OCI-LY1 (cell line): ENCODE results near the gene UBE2D4.

Experiments used
- H2AFZ ChIP-seq: fragments of 200-600 bp; sonication (generic), shearing (Covaris generic); 2 replicates; pipeline ENCODE4 v1.6.0; 2014; ENCODE audit warnings: antibody characterized with exemption, mild to moderate bottlenecking, low read length
- H3F3A ChIP-seq: fragments of 200-600 bp; sonication (generic), shearing (Covaris generic); 2 replicates; pipeline ENCODE4 v1.6.0; 2014; ENCODE audit warnings: mild to moderate bottlenecking, antibody characterized with exemption, low read length, moderate library complexity; ENCODE audit not compliant: insufficient read depth
- H3K27ac ChIP-seq: fragments of 200-600 bp; sonication (generic); 2 replicates; pipeline ENCODE4 v1.5.1; 2014; ENCODE audit warnings: low read length, mixed run types, mild to moderate bottlenecking, low read depth; ENCODE audit not compliant: poor library complexity, severe bottlenecking
- H3K27me3 ChIP-seq: fragments of 200-600 bp; sonication (generic); 2 replicates; pipeline ENCODE4 v1.6.0; 2014; ENCODE audit warnings: antibody characterized with exemption, mild to moderate bottlenecking, low read length, moderate library complexity; ENCODE audit not compliant: insufficient read depth
- H3K36me3 ChIP-seq: fragments of 200-600 bp; sonication (generic); 2 replicates; pipeline ENCODE4 v1.6.1; 2014; ENCODE audit warnings: mild to moderate bottlenecking, antibody characterized with exemption, low read length, moderate library complexity, mixed read lengths; ENCODE audit not compliant: insufficient read depth
- H3K4me1 ChIP-seq: fragments of 200-600 bp; sonication (generic); 2 replicates; pipeline ENCODE4 v1.5.1; 2014; ENCODE audit warnings: mild to moderate bottlenecking, low read length, moderate library complexity; ENCODE audit not compliant: insufficient read depth, severe bottlenecking
- H3K4me2 ChIP-seq: fragments of 200-600 bp; sonication (generic), shearing (Covaris generic); 2 replicates; pipeline ENCODE4 v1.6.1; 2014; ENCODE audit warnings: low read length
- H3K4me3 ChIP-seq: fragments of 200-600 bp; sonication (generic); 2 replicates; pipeline ENCODE4 v1.5.1; 2014; ENCODE audit warnings: low read length, low read depth, mild to moderate bottlenecking, mixed read lengths; ENCODE audit not compliant: poor library complexity, severe bottlenecking
- H3K79me2 ChIP-seq: fragments of 200-600 bp; shearing (Covaris generic); 2 replicates; pipeline ENCODE4 v1.6.1; 2016; ENCODE audit warnings: mixed run types, low read length, mixed read lengths; ENCODE audit not compliant: insufficient read depth
- H3K9ac ChIP-seq: fragments of 200-600 bp; sonication (generic), shearing (Covaris generic); 2 replicates; pipeline ENCODE4 v1.6.1; 2014; ENCODE audit warnings: mild to moderate bottlenecking, low read length, mixed read lengths
- H3K9me2 ChIP-seq: fragments of 200-600 bp; sonication (generic), shearing (Covaris generic); 2 replicates; pipeline ENCODE4 v1.6.1; 2014; ENCODE audit warnings: low read depth, mild to moderate bottlenecking, low read length, mixed read lengths
- H3K9me3 ChIP-seq: fragments of 200-600 bp; shearing (Covaris generic); 2 replicates; pipeline ENCODE4 v1.6.1; 2014; ENCODE audit warnings: low read length, mixed read lengths
- H4K20me1 ChIP-seq: fragments of 200-600 bp; sonication (generic), shearing (Covaris generic); 2 replicates; pipeline ENCODE4 v1.6.0; 2016; ENCODE audit warnings: mild to moderate bottlenecking, low read length; ENCODE audit not compliant: insufficient read depth
- CTCF ChIP-seq: fragments of 200-600 bp; sonication (generic), shearing (Covaris generic); IDR thresholded peaks from 2 replicates; pipeline ENCODE4 v1.5.1; 2017; ENCODE audit warnings: mild to moderate bottlenecking, antibody characterized with exemption, low read length, moderate library complexity, mixed read lengths
- EZH2 ChIP-seq: fragments of 200-600 bp; sonication (generic), shearing (Covaris generic); IDR thresholded peaks from 2 replicates; pipeline ENCODE4 v1.8.0; 2017; ENCODE audit warnings: borderline replicate concordance, mixed run types, mild to moderate bottlenecking, antibody characterized with exemption, low read length, moderate library complexity, mixed read lengths

Gene UBE2D4

GRCh38 chr7:43888993-43889945 is 37.0 kb upstream of the UBE2D4 start:
- Histone ChIP-seq H4K20me1 (no peaks in the 10 kb centered on the region), H3F3A (no peaks in the 10 kb centered on the region), H3K36me3 (peaks cover 27% of the 10 kb centered on the region), H3K27ac (peak overlapping the region; percentile 44), H3K79me2 (peaks cover 36% of the 10 kb centered on the region), H3K9ac (no peak overlapping the region), H3K4me2 (no peak overlapping the region), H2AFZ (no peak overlapping the region), H3K4me3 (no peak overlapping the region), H3K4me1 (peaks cover 45% of the 10 kb centered on the region), H3K9me3 (no peaks in the 10 kb centered on the region), H3K27me3 (no peaks in the 10 kb centered on the region), H3K9me2 (no peaks in the 10 kb centered on the region)
- TF ChIP-seq EZH2 = no peak
- no peak for TF ChIP-seq CTCF

DNA sequence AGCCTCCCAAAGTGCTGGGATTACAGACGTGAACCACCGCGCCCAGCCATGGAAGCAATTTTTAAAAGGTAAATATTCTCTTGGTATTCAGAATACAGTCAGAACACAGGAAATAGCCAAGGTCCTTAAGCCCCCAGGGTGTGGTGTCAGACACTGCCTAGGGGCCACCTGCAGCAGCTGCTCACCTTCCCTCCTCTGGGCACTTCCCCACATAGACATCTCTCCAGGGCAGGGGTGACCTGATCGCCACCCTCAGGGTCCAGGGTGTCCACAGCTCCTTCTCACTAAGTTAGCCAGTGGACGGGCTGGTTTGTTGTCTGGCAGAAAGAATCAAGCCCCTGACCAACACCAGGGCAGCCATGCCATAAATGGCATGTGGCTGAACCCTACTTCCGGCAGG is 35.8 kb upstream of the UBE2D4 start:
- H3K79me2 ChIP-seq = peaks cover 48% of the 10 kb centered on the region

More for the DNA sequence above, 35.8 kb upstream of the UBE2D4 start:
- H4K20me1 ChIP-seq = no peaks in the 10 kb centered on the region
- peak overlapping the region; percentile 87 for H3K27ac ChIP-seq
- peak overlapping the region; percentile 39 for H3K4me3 ChIP-seq
- no peak overlapping the region for H2AFZ ChIP-seq
- no peaks in the 10 kb centered on the region for H3K27me3 ChIP-seq
- TF ChIP-seq CTCF = no peak
- TF ChIP-seq EZH2 = no peak
- no peaks in the 10 kb centered on the region for H3K9me2 ChIP-seq
- peaks cover 18% of the 10 kb centered on the region for H3K36me3 ChIP-seq
- H3K9ac ChIP-seq = peak overlapping the region; percentile 38; the same call in 1 of the 2 replicates
- peaks cover 45% of the 10 kb centered on the region for H3K4me1 ChIP-seq
- H3K9me3 ChIP-seq = no peaks in the 10 kb centered on the region
- H3F3A ChIP-seq = no peaks in the 10 kb centered on the region
- peak overlapping the region; percentile 69; the same call in 1 of the 2 replicates for H3K4me2 ChIP-seq
